Measurements from ENCODE around the gene FCER1G. TPM values are rescaled to one million over a fixed set of nuclear protein-coding genes. Genes with fewer than 3 reads are reported as not detected.

Gene FCER1G
- total RNA-seq, 1 experiment from 2014 or later, result not detected

DNA sequence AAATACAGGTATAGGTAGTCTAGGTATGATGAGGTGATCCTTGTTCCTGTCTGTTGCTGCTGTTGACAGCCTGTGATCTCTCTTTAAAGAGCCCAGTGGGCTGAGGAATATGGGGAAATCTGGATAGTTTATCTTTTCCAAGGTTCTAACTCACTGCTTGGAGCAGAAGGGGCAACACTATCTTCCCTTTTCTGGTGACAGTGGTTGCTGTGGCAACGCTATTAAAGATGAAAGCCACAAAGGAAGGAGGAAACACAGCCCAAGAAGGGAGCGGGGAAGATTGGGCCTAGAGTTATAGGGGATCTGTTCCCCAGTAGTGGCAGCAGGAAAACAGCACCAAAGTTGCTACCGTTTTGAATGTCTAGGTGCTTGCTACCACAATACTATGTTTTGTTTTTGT lies 52.2 kb downstream of the FCER1G start:
- no peak overlapping the region for H2AFZ ChIP-seq
- no TSS peak for BruUV-seq (replicated peaks)
- H3F3A ChIP-seq (ENCODE audit: insufficient read depth, low read depth), result no peaks in the 10 kb centered on the region
- no peak overlapping the region for H3K27ac ChIP-seq
- no peaks in the 10 kb centered on the region for H3K36me3 ChIP-seq (ENCODE audit: low read depth)
- DNase-seq, result no peak
- intact Hi-C loops (cut with micrococcal nuclease; ENCODE audit: unreplicated experiment), result no loop called here
- H3K79me2 ChIP-seq (ENCODE audit: low read depth), result no peaks in the 10 kb centered on the region
- no peak overlapping the region for H3K4me2 ChIP-seq
- no peaks in the 10 kb centered on the region for H4K20me1 ChIP-seq (ENCODE audit: insufficient read depth)
- no peak overlapping the region for H3K4me3 ChIP-seq
- H3K9me3 ChIP-seq (ENCODE audit: insufficient read depth, low read depth), result no peaks in the 10 kb centered on the region
- H3K27me3 ChIP-seq (ENCODE audit: insufficient read depth, low read depth), result 0 out of 2 replicates have a peak, but pooled peaks cover 4% of the 10 kb centered on the region
- CTCF ChIA-PET, result no interaction called here
- no peaks in the 10 kb centered on the region for H3K9me2 ChIP-seq (ENCODE audit: insufficient read depth)
- TF ChIP-seq EZH2 (IDR thresholded peaks at IDR 0.05; ENCODE audit: low read depth) (no peak), CTCF (conservative IDR thresholded peaks at IDR 0.05) (no peak)
- POLR2A ChIA-PET (ENCODE audit: unreplicated experiment), result no interaction called here
- no peaks in the 10 kb centered on the region for H3K4me1 ChIP-seq (replicated peaks; ENCODE audit: insufficient read depth)

Small RNA genes lying within 50 kb of the gene (microRNA-seq; reads per million reads assigned to microRNA genes)
- not detected for gene MIR5187 (ENCODE audit: borderline number of aligned reads, borderline replicate concordance)

Other genes with a start within 250 kb of the FCER1G start
- 99.9 and 117 TPM in 2 replicates for gene F11R, start 194.1 kb upstream of the FCER1G start, total RNA-seq (2021)
- gene TSTD1, start 176.3 kb upstream of the FCER1G start, total RNA-seq (2021), result 51.4 and 70.8 TPM in 2 replicates
- 34.8 and 43.2 TPM in 2 replicates for gene USF1, start 169.3 kb upstream of the FCER1G start, total RNA-seq (2021)
- 0.46 and 0.65 TPM in 2 replicates for gene ARHGAP30, start 145.4 kb upstream of the FCER1G start, total RNA-seq (2021)
- 8.8 and 9.0 TPM in 2 replicates for gene NECTIN4, start 125.7 kb upstream of the FCER1G start, total RNA-seq (2021)
- gene KLHDC9, start 116.9 kb upstream of the FCER1G start, total RNA-seq (2021), result 5.6 and 7.4 TPM in 2 replicates
- 68.2 and 74.4 TPM in 2 replicates for gene PFDN2, start 97.3 kb upstream of the FCER1G start, total RNA-seq (2021)
- gene NIT1, start 97.2 kb upstream of the FCER1G start, total RNA-seq (2021), result 25.9 and 26.8 TPM in 2 replicates
- 26.7 and 29.8 TPM in 2 replicates for gene DEDD, start 82.6 kb upstream of the FCER1G start, total RNA-seq (2021)
- gene UFC1, start 61.3 kb upstream of the FCER1G start, total RNA-seq (2021), result 74.2 and 74.9 TPM in 2 replicates
- gene USP21, start 55.8 kb upstream of the FCER1G start, total RNA-seq (2021), result 32.3 and 34.8 TPM in 2 replicates
- 23.1 and 26.4 TPM in 2 replicates for gene PPOX, start 48.9 kb upstream of the FCER1G start, total RNA-seq (2021)
- gene B4GALT3, start 37.8 kb upstream of the FCER1G start, total RNA-seq (2021), result 35.5 and 47.8 TPM in 2 replicates
- 0.08 TPM in 1 of 2 replicates, not detected in the other for gene ADAMTS4, start 16.2 kb upstream of the FCER1G start, total RNA-seq (2021)
- 99.5 and 107 TPM in 2 replicates for gene NDUFS2, start 12.9 kb upstream of the FCER1G start, total RNA-seq (2021)
- gene APOA2, start 8.3 kb downstream of the FCER1G start, total RNA-seq (2021), result not detected in 2 replicates
- 4.3 and 6.7 TPM in 2 replicates for gene TOMM40L, start 10.8 kb downstream of the FCER1G start, total RNA-seq (2021)
- gene NR1I3, start 22.9 kb downstream of the FCER1G start, total RNA-seq (2021), result not detected in 2 replicates
- gene PCP4L1, start 43.5 kb downstream of the FCER1G start, total RNA-seq (2021), result not detected in 2 replicates
- 0.39 and 0.43 TPM in 2 replicates for gene MPZ, start 94.7 kb downstream of the FCER1G start, total RNA-seq (2021)
- 215 and 216 TPM in 2 replicates for gene SDHC, start 99.1 kb downstream of the FCER1G start, total RNA-seq (2021)
- 1.5 TPM in 1 of 2 replicates, not detected in the other for gene CFAP126, start 152.6 kb downstream of the FCER1G start, total RNA-seq (2021)

Data from PC-9 (cell line).